Sigmoid colon (tissue), 3 donors: Measurements from ENCODE around the gene GABRE.

Source experiments
- CTCF ChIP-seq, 4 experiments: fragments of 450-650 bp in 3 of 4; fragments of 200-600 bp in 1 of 4; IDR thresholded peaks; one replicate each; pipeline ENCODE4 v1.5.1; 2016 to 2019; ENCODE audit warnings: antibody characterized with exemption in 4 of 4, mild to moderate bottlenecking in 3 of 4, moderate library complexity in 2 of 4
- POLR2A ChIP-seq, 2 donors: fragments of 450-650 bp; IDR thresholded peaks; one replicate each; pipeline ENCODE4 v1.6.1; 2016; ENCODE audit warnings: antibody characterized with exemption in 2 of 2, mild to moderate bottlenecking in 2 of 2, moderate library complexity in 2 of 2

- TF ChIP-seq POLR2A (IDR thresholded peaks at IDR 0.05) = no peak
- TF ChIP-seq CTCF (IDR thresholded peaks at IDR 0.05) = no peak
These were observed 54.9 kb downstream of the GABRE start for GRCh38 chrX:151919610-151920009.
